Right atrium auricular region (tissue), 2 donors: ENCODE data around the gene ERBB4. TPM values are rescaled to one million over a fixed set of nuclear protein-coding genes. Genes with fewer than 3 reads are reported as not detected.

Experiments used
- DNase-seq: peaks from one replicate; pipeline ENCODE4 v3.0.0-alpha.2; 2019; ENCODE audit warnings: low spot score
- H3K27ac ChIP-seq, 2 donors: fragments of 200-600 bp; sonication (generic); 1 replicate in 1 of 2; 2 replicates in 1 of 2; pipeline ENCODE4 v1.5.1; 2016 to 2019
- H3K27me3 ChIP-seq, 2 donors: fragments of 200-600 bp; sonication (generic); one replicate each; pipeline versions ENCODE4 v1.5.1 to v1.6.0; 2017 to 2019
- H3K36me3 ChIP-seq: fragments of 200-600 bp; sonication (generic); one replicate; pipeline ENCODE4 v1.5.1; 2016
- H3K4me1 ChIP-seq, 2 donors: fragments of 200-600 bp; sonication (generic); one replicate each; pipeline versions ENCODE4 v1.5.1 to v1.6.0; 2017 to 2019
- H3K4me3 ChIP-seq, 2 donors: fragments of 200-600 bp; sonication (generic); 1 replicate in 1 of 2; 2 replicates in 1 of 2; pipeline ENCODE4 v1.5.1; 2017 to 2019; ENCODE audit warnings: mild to moderate bottlenecking in 1 of 2, moderate library complexity in 1 of 2
- H3K9me3 ChIP-seq, 2 donors: fragments of 200-600 bp; sonication (generic); one replicate each; pipeline ENCODE4 v1.5.1; 2019
- CTCF ChIP-seq, 2 donors: fragments of 200-600 bp; sonication (generic); IDR thresholded peaks; one replicate each; pipeline ENCODE4 v1.5.1; 2019; ENCODE audit warnings: antibody characterized with exemption in 2 of 2
- total RNA-seq, 2 donors: library from RNA; depleted of rRNA; stranded (reverse); fragments of >200 nt; gene quantifications; one replicate each; pipeline ENCODE4 v1.1.0, GENCODE V29; 2016

ERBB4 gene
- total RNA-seq, 2 donors from 2014 or later = 12.4 to 22.4 TPM

- no peak for DNase-seq
- Histone ChIP-seq H3K4me1 (no peaks in the 10 kb centered on the region), H3K36me3 (no peaks in the 10 kb centered on the region), H3K4me3 (no peak overlapping the region), H3K27me3 (no peaks in the 10 kb centered on the region), H3K27ac (no peak overlapping the region), H3K9me3 (no peaks in the 10 kb centered on the region)
- no peak for TF ChIP-seq CTCF (IDR thresholded peaks at IDR 0.05)
Measured at GRCh38 chr2:212181646-212182045, 357.0 kb downstream of the ERBB4 start.

- H3K27me3 ChIP-seq = no peaks in the 10 kb centered on the region
- no peaks in the 10 kb centered on the region for H3K36me3 ChIP-seq
- no peak overlapping the region for H3K4me3 ChIP-seq
- no peaks in the 10 kb centered on the region for H3K9me3 ChIP-seq
- no peak overlapping the region for H3K27ac ChIP-seq
- H3K4me1 ChIP-seq = no peaks in the 10 kb centered on the region
- no peak for DNase-seq
- TF ChIP-seq CTCF (IDR thresholded peaks at IDR 0.05) = no peak
Measured at GRCh38 chr2:212180408-212181083, 358.1 kb downstream of the ERBB4 start.

- H3K27ac ChIP-seq = no peak overlapping the region
- DNase-seq = no peak
- H3K36me3 ChIP-seq = no peaks in the 10 kb centered on the region
- H3K4me3 ChIP-seq = no peak overlapping the region
- no peaks in the 10 kb centered on the region for H3K27me3 ChIP-seq
- no peaks in the 10 kb centered on the region for H3K4me1 ChIP-seq
- TF ChIP-seq CTCF (IDR thresholded peaks at IDR 0.05) = no peak
- no peaks in the 10 kb centered on the region for H3K9me3 ChIP-seq
Measured at GRCh38 chr2:212177724-212178123, 360.9 kb downstream of the ERBB4 start.

GRCh38 chr2:212176151-212176550, 362.5 kb downstream of the ERBB4 start:
- Histone ChIP-seq H3K27me3 (no peaks in the 10 kb centered on the region), H3K4me3 (no peak overlapping the region), H3K4me1 (no peaks in the 10 kb centered on the region), H3K27ac (no peak overlapping the region), H3K36me3 (no peaks in the 10 kb centered on the region), H3K9me3 (no peaks in the 10 kb centered on the region)
- no peak for TF ChIP-seq CTCF (IDR thresholded peaks at IDR 0.05)
- no peak for DNase-seq

GRCh38 chr2:212173756-212174510, 364.7 kb downstream of the ERBB4 start:
- Histone ChIP-seq H3K27ac (no peak overlapping the region), H3K27me3 (no peaks in the 10 kb centered on the region), H3K36me3 (no peaks in the 10 kb centered on the region), H3K9me3 (no peaks in the 10 kb centered on the region), H3K4me1 (no peaks in the 10 kb centered on the region), H3K4me3 (no peak overlapping the region)
- TF ChIP-seq CTCF (IDR thresholded peaks at IDR 0.05) = no peak
- DNase-seq = no peak
